DND-41 (cell line): ENCODE measurements around the gene CRIP3.

ENCODE experiments used
- EZH2 ChIP-seq: IDR thresholded peaks from 3 replicates; pipeline ENCODE4 v1.6.1; 2012; ENCODE audit warnings: borderline replicate concordance, low read depth, mild to moderate bottlenecking, moderate library complexity, low read length, inconsistent platforms; ENCODE audit not compliant: severe bottlenecking
- TF ChIP-seq, protein P1 (sequence below): IDR thresholded peaks from 2 replicates; pipeline ENCODE4 v1.5.1; 2012; ENCODE audit warnings: borderline replicate concordance, low read length, moderate library complexity, mild to moderate bottlenecking; ENCODE audit not compliant: poor library complexity, severe bottlenecking; ENCODE audit errors: extremely low read depth

DNA sequence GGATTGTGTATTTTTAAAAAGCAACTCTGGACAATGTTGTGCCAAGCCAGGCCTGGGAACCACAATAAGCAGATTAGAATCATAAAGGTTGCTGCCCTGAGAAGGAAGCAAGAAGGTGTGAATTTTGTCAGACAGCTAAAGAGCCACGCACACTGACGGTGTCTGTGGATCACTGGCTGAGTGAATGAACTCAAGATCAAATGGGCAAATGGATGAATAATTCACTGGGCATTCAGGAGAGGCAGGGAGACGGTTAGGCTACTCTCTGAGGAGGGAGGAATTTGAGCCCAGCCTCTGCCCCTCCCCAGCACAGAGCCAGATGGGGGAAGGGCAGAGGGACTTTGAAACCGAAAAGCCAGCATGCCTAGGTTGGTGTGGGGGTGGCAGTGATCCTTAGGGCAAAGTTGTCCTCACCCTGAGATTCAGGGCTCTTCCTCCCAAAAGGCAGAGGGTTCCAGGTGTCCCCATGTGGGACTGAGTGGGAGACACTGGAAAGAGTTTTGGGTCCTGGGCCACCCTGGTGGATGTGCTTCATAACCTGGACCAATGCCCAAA lies 30.0 kb downstream of the CRIP3 start:
- no peak for TF ChIP-seq EZH2
- TF ChIP-seq, protein P1, sequence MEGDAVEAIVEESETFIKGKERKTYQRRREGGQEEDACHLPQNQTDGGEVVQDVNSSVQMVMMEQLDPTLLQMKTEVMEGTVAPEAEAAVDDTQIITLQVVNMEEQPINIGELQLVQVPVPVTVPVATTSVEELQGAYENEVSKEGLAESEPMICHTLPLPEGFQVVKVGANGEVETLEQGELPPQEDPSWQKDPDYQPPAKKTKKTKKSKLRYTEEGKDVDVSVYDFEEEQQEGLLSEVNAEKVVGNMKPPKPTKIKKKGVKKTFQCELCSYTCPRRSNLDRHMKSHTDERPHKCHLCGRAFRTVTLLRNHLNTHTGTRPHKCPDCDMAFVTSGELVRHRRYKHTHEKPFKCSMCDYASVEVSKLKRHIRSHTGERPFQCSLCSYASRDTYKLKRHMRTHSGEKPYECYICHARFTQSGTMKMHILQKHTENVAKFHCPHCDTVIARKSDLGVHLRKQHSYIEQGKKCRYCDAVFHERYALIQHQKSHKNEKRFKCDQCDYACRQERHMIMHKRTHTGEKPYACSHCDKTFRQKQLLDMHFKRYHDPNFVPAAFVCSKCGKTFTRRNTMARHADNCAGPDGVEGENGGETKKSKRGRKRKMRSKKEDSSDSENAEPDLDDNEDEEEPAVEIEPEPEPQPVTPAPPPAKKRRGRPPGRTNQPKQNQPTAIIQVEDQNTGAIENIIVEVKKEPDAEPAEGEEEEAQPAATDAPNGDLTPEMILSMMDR = no peak
